GM20431 (cell line): Measurements from ENCODE around the gene APC2.

Experiments used
- in situ Hi-C: fragments of 300-500 bp; cut with MseI, MboI; formaldehyde crosslinking; loops from one replicate; pipeline ENCODE4 v1.15.0; 2020; ENCODE audit warnings: low sequenced_read_pairs; ENCODE audit not compliant: unreplicated experiment

The APC2 gene

GRCh38 chr19:1449467-1450442 is at the start of gene APC2:
TSS of gene APC2 (plus strand) at chr19:1450121. CDS start at chr19:1453002, 2,881 bp downstream.
- in situ Hi-C loops, result no loop called here

- in situ Hi-C loops, result no loop called here
Measured at GRCh38 chr19:1400281-1401137, 49.4 kb upstream of the APC2 start.

GRCh38 chr19:1401138-1401888 is 48.6 kb upstream of the APC2 start, which contains the start of gene GAMT:
TSS of gene GAMT (minus strand) at chr19:1401542. CDS start at chr19:1401476, 66 bp downstream.
- in situ Hi-C loops, result no loop called here

DNA sequence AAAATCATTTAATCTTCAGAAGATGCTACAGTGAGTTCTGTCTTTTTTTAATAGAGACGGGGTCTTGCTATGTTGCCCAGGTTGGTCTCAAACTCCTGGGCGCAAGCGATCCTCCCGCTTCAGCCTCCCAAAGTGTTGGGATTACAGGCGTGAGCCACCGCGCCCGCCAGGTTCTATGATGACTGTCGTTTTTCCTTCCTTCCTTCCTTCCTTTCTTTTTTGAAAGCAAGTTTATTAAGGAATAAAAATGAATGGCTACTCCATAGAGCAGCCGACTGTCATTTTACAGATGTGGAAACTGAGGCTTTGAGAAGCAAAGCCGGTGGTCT is 48.1 kb upstream of the APC2 start:
- in situ Hi-C loops, result no loop called here

- in situ Hi-C loops, result no loop called here
Measured at GRCh38 chr19:1402411-1403070, 47.4 kb upstream of the APC2 start.

DNA sequence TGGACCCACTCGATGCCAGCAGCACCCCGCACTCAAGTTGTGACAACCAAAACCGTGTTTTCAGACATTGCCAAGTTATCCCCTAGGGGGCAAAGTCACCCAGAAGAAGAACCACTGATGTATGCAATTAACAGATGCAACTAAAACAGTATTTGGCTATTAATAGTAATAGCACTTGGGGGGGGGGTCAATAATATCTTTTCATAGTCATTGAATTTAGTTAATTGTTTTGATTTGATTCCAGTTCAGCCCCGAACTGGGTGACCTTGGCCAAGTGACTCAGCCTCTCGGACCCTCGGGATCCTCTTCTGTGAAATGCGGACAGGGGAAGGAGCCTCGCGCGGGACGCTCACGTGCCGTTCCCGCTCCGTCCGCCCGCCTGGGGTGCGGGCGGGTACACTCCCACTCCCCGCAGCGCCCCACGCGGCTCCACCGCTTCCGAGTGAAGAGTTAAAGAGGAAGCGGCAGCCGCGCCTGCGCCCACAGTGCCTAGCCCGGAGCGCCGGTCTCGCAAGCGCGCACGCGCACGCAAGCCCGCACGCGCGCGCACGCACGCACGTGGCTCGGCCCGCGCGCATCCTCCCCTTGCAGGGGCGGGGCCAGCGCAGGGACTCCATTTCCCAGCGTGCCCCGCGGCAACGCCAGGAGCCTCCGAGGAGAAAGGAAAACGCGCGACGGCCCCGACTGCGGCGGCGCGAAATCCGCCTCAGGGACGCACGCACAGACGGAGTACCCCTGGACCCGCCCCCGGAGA is 43.0 kb upstream of the APC2 start:
- in situ Hi-C loops, result no loop called here

DNA sequence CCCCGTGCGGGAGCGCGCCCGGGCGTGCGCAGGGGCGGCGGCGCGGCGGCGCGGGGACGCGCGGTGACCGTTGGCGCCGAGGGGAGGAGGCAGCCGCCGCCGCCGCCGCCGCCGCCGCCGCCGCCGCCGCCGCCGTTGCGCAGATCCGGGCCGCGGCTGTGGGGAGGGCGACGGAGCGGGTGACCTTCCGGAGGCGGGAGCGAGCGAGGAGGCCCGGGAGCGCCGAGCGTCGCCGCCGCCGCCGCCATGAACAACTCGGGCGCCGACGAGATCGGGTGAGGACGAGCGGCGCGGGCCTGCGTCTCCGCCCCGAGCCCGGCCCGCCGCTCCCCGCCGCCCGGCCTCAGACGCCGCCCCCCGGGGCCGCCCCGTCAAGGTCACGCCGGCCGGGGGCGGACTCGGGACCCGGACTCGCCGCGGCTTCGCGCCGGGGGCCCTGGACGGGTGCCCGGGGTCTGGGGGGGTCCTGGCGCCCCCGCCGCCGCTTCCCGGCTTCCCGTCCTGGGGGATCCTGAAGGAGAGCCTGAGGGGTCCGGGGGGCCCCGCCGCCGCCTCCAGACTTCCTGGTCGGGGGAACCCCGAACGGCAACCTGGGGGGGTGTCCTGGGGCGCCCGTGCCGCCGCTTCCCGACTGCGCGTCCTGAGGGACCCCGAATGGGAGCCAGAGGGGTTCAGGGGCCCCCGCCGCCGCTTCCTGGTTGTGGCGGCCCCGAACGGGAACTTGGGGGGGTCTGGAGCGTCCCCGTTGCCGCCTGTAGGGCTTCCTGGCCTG is 42.2 kb upstream of the APC2 start, which contains the start of gene DAZAP1:
Gene DAZAP1 (plus strand): TSS at position 59 of the 772 bp plus-strand sequence. CDS start 188 bp downstream, at position 247.
- in situ Hi-C loops, result no loop called here

- in situ Hi-C loops, result no loop called here
Measured at GRCh38 chr19:1408300-1409203, 41.4 kb upstream of the APC2 start.

GRCh38 chr19:1409204-1410005 is 40.5 kb upstream of the APC2 start:
- in situ Hi-C loops, result no loop called here

- in situ Hi-C loops, result no loop called here
Measured at GRCh38 chr19:1410136-1410786, 39.7 kb upstream of the APC2 start.

GRCh38 chr19:1410789-1411188 is 39.1 kb upstream of the APC2 start:
- in situ Hi-C loops, result no loop called here

DNA sequence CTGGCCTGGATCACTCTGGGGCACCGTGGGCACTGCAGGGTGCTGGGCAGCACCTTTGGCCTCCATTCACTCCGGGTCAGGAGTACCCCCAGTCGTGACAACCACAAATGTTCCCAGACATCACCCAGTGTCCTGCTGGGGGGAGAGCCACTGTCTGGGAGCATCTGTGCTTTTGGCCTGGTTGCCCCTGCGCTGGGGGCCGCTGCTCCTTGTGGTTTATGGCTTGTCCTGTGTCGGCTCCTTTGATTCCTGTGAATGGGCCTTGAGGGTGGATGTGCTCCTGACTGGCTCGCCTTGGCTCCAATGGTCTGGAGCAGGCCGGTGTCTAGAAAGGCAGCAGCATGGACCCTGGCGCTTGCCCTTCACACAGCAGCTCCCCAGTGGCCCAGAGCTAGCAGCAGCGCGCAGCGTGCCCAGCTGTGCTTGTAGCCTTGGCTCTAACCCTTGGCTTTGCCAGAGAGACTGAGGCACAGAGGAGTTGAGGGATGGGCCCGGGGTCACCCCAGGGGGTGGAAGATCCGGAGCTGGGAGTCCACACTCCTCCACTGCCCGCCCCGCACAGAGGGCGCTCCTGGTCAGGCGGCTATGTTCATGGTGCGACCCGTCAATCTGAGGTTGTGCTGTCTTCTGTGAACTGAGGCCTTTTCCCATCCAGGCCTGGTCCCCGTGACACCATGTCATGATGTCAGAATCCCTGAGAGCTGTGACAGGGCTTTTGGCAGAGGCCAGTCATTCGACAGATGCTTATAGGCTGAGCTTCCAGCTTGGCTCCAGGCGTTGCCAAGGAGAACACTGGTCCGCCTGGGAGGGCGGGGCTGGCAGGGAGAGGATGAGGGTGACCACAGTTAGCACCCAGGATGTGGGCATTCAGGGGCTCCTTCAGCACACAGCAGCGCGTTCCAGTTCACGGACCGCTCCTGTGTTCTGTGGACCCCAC is 38.4 kb upstream of the APC2 start:
- in situ Hi-C loops, result no loop called here

- in situ Hi-C loops, result no loop called here
Measured at GRCh38 chr19:1412323-1412923, 37.5 kb upstream of the APC2 start.

GRCh38 chr19:1412995-1413800 is 36.7 kb upstream of the APC2 start:
- in situ Hi-C loops, result no loop called here
